Suprapubic skin (tissue), 4 donors: ENCODE measurements around the gene PIK3R2.

ENCODE experiments used
- POLR2A ChIP-seq, 2 donors: fragments of 450-650 bp; IDR thresholded peaks; one replicate each; pipeline ENCODE4 v1.6.1; 2017; ENCODE audit warnings: antibody characterized with exemption in 2 of 2, mild to moderate bottlenecking in 2 of 2, moderate library complexity in 2 of 2
- POLR2AphosphoS5 ChIP-seq, 3 donors: sonication (generic); formaldehyde crosslinking; IDR thresholded peaks; one replicate each; pipeline ENCODE4 v1.6.1; 2017; ENCODE audit warnings: antibody characterized with exemption in 3 of 3
- TF ChIP-seq, protein P1 (sequence below), 2 donors: fragments of 200-600 bp in 1 of 2; fragments of 450-650 bp in 1 of 2; sonication (generic) in 1 of 2; IDR thresholded peaks; one replicate each; pipeline ENCODE4 v1.5.1; 2016 to 2019; ENCODE audit warnings: antibody characterized with exemption in 2 of 2, mild to moderate bottlenecking in 1 of 2, moderate library complexity in 1 of 2

DNA sequence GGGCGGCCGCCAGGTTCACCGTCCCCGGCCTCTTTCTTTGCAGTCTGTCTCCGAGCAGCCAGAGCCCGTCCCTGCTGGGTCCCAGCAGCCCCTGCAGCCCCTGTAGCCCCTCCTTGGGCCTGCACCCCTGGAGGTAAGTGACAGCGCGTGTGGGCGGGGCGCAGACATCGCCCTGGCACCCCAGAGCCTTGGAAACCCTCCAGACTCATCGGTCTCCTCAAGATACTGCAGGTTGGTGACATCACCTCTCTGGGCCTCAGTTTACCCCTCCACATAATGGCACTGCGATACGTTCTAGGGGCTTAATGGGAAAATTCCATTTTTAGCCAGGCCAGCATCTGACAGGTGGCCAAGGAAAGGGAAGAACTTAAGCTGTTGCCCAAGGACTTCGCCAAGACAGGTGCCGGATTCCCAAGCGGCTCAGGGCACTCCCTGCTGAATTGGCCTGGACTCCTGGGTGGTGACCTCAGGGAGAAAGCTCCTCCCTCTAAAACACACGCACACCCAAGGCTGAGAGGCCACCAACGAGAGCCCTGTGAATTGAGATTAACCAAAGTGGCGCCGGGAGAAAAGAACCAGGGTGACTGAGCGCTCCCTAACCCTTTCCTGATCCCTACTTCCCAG is 42.2 kb upstream of the PIK3R2 start:
- TF ChIP-seq, protein P1, sequence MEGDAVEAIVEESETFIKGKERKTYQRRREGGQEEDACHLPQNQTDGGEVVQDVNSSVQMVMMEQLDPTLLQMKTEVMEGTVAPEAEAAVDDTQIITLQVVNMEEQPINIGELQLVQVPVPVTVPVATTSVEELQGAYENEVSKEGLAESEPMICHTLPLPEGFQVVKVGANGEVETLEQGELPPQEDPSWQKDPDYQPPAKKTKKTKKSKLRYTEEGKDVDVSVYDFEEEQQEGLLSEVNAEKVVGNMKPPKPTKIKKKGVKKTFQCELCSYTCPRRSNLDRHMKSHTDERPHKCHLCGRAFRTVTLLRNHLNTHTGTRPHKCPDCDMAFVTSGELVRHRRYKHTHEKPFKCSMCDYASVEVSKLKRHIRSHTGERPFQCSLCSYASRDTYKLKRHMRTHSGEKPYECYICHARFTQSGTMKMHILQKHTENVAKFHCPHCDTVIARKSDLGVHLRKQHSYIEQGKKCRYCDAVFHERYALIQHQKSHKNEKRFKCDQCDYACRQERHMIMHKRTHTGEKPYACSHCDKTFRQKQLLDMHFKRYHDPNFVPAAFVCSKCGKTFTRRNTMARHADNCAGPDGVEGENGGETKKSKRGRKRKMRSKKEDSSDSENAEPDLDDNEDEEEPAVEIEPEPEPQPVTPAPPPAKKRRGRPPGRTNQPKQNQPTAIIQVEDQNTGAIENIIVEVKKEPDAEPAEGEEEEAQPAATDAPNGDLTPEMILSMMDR (IDR thresholded peaks at IDR 0.05) = no peak
- no peak for TF ChIP-seq POLR2A (IDR thresholded peaks at IDR 0.05)
- no peak for TF ChIP-seq POLR2AphosphoS5 (IDR thresholded peaks at IDR 0.05)
